GM12873 (cell line): ENCODE data around the gene TLR4.

Experiments
- TF ChIP-seq, protein P1 (sequence below): IDR thresholded peaks from 2 replicates; pipeline ENCODE4 v1.5.1; 2012; ENCODE audit warnings: low read depth, mild to moderate bottlenecking, moderate library complexity, low read length, control low read depth; ENCODE audit not compliant: insufficient read depth; ENCODE audit errors: missing control alignments

Gene TLR4

DNA sequence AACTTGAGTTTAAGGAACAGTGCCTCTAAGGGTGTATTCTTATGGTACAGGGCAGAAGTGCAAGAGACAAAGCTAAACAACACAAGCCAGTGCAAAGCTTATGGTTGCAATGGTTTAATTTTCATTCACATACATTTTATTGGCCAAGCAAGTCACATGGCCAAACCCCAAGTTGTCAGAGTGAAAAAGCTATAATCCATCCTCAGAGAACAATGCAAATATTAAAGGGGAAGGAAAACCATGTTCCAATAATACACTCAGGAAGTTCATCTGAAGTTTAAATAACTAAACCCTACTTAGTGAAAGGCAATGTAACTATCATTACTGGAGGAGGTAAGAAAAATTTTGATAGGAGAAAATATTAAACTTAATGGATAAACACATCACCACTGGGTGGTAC lies 26.6 kb upstream of the TLR4 start:
- TF ChIP-seq, protein P1, sequence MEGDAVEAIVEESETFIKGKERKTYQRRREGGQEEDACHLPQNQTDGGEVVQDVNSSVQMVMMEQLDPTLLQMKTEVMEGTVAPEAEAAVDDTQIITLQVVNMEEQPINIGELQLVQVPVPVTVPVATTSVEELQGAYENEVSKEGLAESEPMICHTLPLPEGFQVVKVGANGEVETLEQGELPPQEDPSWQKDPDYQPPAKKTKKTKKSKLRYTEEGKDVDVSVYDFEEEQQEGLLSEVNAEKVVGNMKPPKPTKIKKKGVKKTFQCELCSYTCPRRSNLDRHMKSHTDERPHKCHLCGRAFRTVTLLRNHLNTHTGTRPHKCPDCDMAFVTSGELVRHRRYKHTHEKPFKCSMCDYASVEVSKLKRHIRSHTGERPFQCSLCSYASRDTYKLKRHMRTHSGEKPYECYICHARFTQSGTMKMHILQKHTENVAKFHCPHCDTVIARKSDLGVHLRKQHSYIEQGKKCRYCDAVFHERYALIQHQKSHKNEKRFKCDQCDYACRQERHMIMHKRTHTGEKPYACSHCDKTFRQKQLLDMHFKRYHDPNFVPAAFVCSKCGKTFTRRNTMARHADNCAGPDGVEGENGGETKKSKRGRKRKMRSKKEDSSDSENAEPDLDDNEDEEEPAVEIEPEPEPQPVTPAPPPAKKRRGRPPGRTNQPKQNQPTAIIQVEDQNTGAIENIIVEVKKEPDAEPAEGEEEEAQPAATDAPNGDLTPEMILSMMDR = no peak

DNA sequence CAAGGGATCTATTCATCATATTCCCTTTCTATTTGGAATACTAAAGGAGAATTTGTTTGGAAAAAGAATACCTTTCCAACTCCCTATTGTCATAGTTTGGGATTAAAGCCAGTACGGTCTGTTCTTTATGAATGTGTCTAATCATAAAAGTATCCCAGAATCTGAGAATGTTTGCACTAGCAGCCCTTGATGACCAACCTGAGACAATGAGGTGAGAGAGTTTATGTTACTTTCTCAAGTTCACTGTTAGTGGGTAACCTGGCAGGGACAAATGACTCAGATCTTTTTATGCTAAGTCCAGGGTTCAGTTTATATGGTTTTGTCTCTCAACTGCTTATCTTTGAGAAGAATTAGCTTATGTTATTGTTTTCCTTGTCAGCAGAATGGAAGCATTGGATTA lies 25.3 kb upstream of the TLR4 start:
- TF ChIP-seq, protein P1 = no peak

DNA sequence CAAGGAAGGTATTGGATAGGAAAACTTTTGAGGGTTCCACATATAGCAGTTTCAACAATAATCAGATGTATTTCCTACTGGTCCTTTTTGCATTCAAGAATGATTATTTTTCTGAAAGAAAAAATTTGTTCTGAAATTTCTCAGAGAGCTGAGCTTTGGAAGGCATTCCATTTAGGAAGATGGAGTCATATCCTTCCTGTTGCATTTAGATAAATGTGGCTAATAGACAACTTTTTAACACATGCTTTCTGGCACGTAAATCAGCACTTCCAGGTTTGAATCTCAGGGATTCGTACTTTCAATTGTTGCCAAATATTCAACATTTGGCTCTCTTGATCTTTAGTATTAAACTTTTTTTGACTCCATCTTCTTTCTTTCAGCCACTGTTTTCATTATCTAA lies 24.8 kb upstream of the TLR4 start:
- TF ChIP-seq, protein P1 = no peak

DNA sequence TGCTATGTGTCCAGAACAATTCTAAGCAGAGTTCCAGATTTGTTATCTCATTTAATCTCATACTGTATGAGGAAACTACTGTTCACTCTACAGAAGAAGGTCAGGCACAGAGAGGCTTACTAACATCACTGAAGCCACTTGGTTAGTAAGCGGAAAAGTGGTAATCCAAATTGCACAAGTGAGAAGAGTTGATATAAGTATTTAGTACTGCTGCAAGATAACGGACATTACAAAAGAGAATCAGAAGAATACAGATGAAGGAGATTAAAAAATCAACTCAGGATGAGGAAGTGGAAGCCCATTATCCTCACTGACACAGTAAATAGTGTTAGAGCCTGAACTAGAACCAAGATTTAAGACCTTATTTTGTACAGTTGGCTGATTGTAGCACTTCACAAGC lies 22.3 kb upstream of the TLR4 start:
- TF ChIP-seq, protein P1 = no peak

DNA sequence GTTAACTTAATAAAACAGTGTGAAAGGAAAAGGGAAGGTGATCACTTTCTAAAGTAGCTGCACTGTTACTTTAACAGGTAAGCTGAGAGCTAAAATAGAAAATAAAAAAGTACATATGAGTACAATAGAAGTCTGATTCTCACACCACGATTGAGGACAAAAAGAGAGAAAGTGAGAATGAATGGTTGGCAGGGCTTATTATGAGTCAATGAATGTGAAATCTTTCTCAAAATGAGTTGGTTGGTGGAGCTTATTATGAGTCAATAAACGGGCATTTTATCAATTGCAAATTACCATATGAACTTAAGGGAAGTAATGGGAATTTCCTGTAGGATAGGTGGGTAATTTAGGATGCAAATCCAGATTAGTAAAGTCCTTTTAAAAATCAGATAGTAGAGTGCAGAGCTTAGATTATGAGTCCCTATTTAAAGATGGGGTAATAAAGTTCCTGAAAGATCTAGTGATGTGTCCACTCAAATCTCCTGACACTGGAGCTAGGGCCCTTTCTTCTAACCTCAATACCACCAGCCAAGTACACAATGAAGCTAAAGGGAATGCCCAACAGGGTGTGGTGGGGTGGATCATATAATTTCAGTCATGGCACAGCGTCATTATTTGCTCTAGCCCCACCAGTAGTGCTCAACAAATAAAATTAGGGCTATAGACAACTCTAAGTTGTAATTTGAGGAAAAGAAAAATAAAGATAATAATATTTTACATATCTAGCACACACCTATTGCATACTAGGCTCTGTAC lies 21.1 kb upstream of the TLR4 start:
- TF ChIP-seq, protein P1 = no peak

DNA sequence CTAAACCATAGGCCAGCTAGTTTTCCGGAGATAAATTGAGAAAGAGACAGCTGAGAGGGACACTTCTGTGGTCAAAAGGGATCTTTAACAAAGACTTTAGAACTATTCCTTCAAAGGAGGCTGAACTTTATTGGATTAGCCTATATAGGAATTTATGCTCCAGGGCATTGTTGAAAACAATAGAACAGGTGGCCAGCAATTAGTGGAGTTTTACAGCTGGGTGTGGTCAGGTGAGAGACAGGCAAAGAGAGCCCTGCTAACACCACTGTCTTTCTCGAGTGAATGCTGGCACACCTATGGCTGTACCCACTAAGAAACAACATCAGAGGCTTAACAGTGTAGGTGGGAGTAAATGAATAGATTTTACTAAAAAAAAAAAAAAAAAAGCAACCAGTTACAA lies 16.7 kb upstream of the TLR4 start:
- TF ChIP-seq, protein P1 = no peak

DNA sequence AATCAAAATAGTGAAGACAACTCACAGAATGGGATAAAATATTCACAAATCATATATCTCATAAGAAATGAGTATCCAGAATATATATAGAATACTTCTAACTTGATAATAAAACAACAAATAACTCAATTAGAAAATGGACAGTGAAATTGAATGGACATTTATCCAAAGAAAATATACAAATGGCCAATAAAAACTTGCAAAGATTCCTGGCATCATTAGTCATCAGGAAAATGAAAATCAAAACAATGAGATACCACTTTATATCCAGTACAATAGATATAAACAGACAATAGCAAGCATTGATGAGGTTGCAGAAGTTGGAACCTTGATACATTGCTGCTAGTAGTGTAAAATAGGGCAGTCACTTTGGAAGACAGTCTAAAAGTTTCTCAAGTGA lies 12.8 kb upstream of the TLR4 start:
- TF ChIP-seq, protein P1 = no peak

DNA sequence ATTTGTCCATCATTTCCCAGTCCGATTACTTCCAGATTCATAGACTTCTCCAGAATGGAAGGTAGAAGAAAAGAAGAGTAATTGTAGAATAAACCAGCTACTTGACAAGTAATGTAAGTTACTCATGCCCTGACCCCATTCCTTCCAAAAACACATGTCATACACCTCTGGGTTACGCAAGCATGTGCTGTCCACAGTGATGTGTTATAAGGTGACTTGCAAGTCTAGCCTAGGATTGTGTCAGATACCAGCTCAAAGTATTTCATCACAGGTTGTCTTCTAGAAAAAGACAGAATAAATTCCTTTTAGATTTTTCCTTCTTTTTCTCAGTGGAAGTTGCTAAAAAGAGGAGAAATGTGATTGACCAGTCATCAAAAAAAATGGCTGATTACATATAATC lies 8.0 kb upstream of the TLR4 start:
- TF ChIP-seq, protein P1 = no peak
